Measurements from ENCODE around the gene GPRC5A.

DNA sequence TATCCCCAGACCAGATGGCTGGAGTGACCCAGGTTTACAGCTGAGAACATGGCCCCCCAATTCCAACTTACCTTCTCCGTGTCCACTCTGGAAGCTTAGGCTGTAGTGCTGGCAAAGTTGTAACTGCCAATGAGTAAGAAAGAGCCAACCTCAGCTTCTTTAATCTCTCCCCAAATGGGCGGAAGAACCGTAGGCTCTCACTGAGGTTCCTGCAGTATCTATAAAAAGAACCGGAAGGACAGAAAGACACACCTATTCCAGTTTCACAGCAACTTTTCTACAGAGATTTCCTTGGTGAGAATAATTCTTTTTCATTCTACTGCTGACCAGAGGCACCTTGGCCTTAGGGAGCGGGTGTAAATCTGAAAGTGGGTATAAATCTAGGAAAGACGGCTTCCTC, 60.7 kb downstream of the GPRC5A start, which contains the start of gene GPRC5D:
- TF ChIP-seq, protein P1, sequence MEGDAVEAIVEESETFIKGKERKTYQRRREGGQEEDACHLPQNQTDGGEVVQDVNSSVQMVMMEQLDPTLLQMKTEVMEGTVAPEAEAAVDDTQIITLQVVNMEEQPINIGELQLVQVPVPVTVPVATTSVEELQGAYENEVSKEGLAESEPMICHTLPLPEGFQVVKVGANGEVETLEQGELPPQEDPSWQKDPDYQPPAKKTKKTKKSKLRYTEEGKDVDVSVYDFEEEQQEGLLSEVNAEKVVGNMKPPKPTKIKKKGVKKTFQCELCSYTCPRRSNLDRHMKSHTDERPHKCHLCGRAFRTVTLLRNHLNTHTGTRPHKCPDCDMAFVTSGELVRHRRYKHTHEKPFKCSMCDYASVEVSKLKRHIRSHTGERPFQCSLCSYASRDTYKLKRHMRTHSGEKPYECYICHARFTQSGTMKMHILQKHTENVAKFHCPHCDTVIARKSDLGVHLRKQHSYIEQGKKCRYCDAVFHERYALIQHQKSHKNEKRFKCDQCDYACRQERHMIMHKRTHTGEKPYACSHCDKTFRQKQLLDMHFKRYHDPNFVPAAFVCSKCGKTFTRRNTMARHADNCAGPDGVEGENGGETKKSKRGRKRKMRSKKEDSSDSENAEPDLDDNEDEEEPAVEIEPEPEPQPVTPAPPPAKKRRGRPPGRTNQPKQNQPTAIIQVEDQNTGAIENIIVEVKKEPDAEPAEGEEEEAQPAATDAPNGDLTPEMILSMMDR (IDR thresholded peaks at IDR 0.05) = no peak
- TF ChIP-seq EZH2 (IDR thresholded peaks at IDR 0.05; ENCODE audit: borderline replicate concordance, insufficient read depth, low read depth, low read length, poor library complexity, severe bottlenecking) = no peak
